ENCODE measurements around the gene MRTFB. TPM values are rescaled to one million over a fixed set of nuclear protein-coding genes. Genes with fewer than 3 reads are reported as not detected.
A peak's percentile ranks its signal among the peaks of the same experiment; 100 is the strongest.

Gene MRTFB
- total RNA-seq, 4 donors from 2014 or later = 12.7 to 20.4 (median 14.8) TPM

DNA sequence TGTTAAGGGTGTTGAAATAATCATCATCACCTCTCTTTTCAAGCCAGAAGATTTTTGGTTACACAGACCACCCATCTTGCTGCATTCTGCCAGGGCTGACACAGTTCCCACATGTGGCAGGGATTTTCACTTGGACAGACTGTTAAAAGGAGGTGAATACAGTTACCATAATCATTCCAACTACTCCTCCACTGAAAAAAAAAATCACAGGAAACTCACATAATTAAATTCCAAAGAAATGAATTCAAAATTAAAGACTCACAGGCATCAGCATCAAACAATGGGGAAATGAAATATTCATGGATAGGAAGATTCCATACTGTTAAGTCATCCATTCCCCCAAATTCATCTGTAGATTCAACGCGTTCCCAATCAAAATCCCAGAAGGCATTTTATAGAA lies 209.4 kb downstream of the MRTFB start:
- in situ Hi-C loops (cut with MboI; ENCODE audit: low sequenced_read_pairs in 4 of 4) = loop anchor here in 1 of 4 donors (10.0 kb wide), 1 partner anchor 356 kb away; the partner anchor contains the start of gene ERCC4
- Histone ChIP-seq H3K27ac (no peak overlapping the region), H3K27me3 (no peaks in the 10 kb centered on the region), H3K4me3 (no peak overlapping the region), H3K9me3 (no peaks in the 10 kb centered on the region), H3K36me3 (no peaks in the 10 kb centered on the region), H3K4me1 (no peaks in the 10 kb centered on the region)
- intact Hi-C loops (cut with DNase I; ENCODE audit: low total_unique reads) = loop anchor here (10.0 kb wide), 1 partner anchor 276 kb away; no protein-coding TSS in a partner anchor
- DNase-seq (no peak), ATAC-seq (no peak)
- TF ChIP-seq, protein P1, sequence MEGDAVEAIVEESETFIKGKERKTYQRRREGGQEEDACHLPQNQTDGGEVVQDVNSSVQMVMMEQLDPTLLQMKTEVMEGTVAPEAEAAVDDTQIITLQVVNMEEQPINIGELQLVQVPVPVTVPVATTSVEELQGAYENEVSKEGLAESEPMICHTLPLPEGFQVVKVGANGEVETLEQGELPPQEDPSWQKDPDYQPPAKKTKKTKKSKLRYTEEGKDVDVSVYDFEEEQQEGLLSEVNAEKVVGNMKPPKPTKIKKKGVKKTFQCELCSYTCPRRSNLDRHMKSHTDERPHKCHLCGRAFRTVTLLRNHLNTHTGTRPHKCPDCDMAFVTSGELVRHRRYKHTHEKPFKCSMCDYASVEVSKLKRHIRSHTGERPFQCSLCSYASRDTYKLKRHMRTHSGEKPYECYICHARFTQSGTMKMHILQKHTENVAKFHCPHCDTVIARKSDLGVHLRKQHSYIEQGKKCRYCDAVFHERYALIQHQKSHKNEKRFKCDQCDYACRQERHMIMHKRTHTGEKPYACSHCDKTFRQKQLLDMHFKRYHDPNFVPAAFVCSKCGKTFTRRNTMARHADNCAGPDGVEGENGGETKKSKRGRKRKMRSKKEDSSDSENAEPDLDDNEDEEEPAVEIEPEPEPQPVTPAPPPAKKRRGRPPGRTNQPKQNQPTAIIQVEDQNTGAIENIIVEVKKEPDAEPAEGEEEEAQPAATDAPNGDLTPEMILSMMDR (IDR thresholded peaks at IDR 0.05 in 4 of 5, conservative IDR thresholded peaks at IDR 0.05 in 1 of 5) = no peak
- no peak for TF ChIP-seq POLR2A (IDR thresholded peaks at IDR 0.05)

DNA sequence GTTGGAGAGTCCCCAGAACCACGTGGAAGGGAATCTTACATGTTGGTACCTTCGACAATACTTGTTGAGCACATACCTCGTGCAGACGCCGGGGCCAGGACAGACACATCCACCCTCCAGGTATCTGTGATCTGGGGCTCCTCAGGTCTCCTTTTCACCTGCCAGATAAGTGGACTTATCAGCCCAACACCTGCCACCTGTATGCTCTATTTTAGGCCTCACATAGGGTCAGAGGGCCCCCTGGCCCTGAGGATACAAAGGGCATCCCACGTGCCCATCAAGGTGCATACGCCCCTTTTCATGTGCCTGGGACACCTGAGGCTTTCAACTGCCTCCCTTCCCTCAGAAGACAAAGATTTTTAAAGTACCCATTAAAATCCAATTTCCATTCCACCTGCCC lies 212.7 kb downstream of the MRTFB start:
- intact Hi-C loops (cut with DNase I; ENCODE audit: low total_unique reads) (loop anchor here (2.0 to 10.0 kb wide), 2 partner anchors 35 to 279 kb away; no protein-coding TSS in a partner anchor), in situ Hi-C loops (cut with MboI; ENCODE audit: low sequenced_read_pairs in 4 of 4) (loop anchor here in 1 of 4 donors (10.0 kb wide), 1 partner anchor 359 kb away; the partner anchor contains the start of gene ERCC4)
- DNase-seq (no peak), ATAC-seq (no peak)
- no peak overlapping the region for H3K4me3 ChIP-seq
- no peaks in the 10 kb centered on the region for H3K27me3 ChIP-seq
- H3K36me3 ChIP-seq = no peaks in the 10 kb centered on the region
- peaks cover 4 to 6% of the 10 kb centered on the region in 2 donors for H3K4me1 ChIP-seq
- H3K9me3 ChIP-seq = no peaks in the 10 kb centered on the region
- TF ChIP-seq, protein P1 (IDR thresholded peaks at IDR 0.05 in 4 of 5, conservative IDR thresholded peaks at IDR 0.05 in 1 of 5) = no peak
- no peak for TF ChIP-seq POLR2A (IDR thresholded peaks at IDR 0.05)
- peak overlapping the region in 3 of 4 donors; percentile 92 to 96 (median 95) for H3K27ac ChIP-seq

DNA sequence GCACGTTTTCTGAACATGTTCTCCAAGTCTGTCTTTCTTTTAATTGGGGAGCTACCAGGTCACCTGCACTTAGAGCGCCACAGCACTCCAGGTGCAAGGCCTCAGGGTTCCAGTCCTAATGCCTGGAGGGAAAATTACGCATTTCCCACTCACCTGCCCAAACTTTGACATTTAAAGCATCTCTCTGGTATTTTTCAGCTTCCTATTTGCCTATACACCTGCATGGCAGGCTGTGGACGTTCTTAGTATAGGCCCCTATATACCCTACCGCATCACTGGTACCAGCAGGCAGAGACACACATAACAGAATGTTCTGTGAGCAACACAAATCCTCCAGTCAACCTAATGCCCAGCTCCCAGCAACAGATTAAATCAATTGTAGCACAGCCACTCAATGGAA lies 213.3 kb downstream of the MRTFB start:
- no peaks in the 10 kb centered on the region for H3K9me3 ChIP-seq
- in situ Hi-C loops (cut with MboI; ENCODE audit: low sequenced_read_pairs in 4 of 4) (loop anchor here in 1 of 4 donors (10.0 kb wide), 1 partner anchor 360 kb away; the partner anchor contains the start of gene ERCC4), intact Hi-C loops (cut with DNase I; ENCODE audit: low total_unique reads) (loop anchor here (2.0 to 10.0 kb wide), 2 partner anchors 36 to 280 kb away; no protein-coding TSS in a partner anchor)
- H3K4me1 ChIP-seq = peaks cover 4 to 6% of the 10 kb centered on the region in 2 donors
- TF ChIP-seq, protein P1 (IDR thresholded peaks at IDR 0.05 in 4 of 5, conservative IDR thresholded peaks at IDR 0.05 in 1 of 5) = no peak
- no peak for TF ChIP-seq POLR2A (IDR thresholded peaks at IDR 0.05)
- DNase-seq = no peak
- no peaks in the 10 kb centered on the region for H3K36me3 ChIP-seq
- H3K27me3 ChIP-seq = no peaks in the 10 kb centered on the region
- no peak for ATAC-seq
- H3K4me3 ChIP-seq = no peak overlapping the region
- H3K27ac ChIP-seq = peak overlapping the region; percentile 84 to 96 (median 94)

DNA sequence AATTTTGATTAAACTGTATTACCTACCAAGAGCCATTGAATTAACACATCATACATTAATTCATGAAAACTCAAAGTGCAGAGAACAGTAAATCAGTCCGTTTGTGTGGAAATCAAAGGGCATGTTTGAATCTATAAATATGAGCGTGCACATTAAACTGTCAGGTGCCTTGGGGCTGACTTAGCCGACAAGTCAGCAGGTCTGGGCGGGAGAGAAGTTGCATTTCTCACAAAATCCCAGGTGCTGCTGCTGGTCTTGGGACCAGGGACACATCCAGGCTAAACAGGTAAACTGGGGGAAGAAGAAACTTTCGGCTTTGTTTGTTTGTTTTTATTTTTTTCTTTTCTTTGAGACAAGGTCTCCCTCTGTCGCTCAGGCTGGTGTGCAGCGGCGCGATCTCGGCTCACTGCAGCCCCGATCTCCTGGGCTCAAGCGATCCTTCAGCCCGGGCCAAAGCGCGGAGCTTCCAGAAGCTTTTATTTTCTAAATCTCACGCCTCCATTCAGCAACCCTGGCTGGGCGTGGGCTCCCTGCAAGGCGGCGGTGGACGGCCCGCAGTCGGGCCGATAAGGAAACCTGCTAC lies 213.9 kb downstream of the MRTFB start:
- peak; percentile 51 to 59 for DNase-seq
- in situ Hi-C loops (cut with MboI; ENCODE audit: low sequenced_read_pairs in 4 of 4) = loop anchor here in 1 of 4 donors (10.0 kb wide), 1 partner anchor 360 kb away; the partner anchor contains the start of gene ERCC4
- H3K4me1 ChIP-seq = peaks cover 4 to 6% of the 10 kb centered on the region in 2 donors
- peak; percentile 53 to 65 for ATAC-seq
- H3K27me3 ChIP-seq = no peaks in the 10 kb centered on the region
- H3K9me3 ChIP-seq = no peaks in the 10 kb centered on the region
- intact Hi-C loops (cut with DNase I; ENCODE audit: low total_unique reads) = loop anchor here (1.0 to 10.0 kb wide), 4 partner anchors 36 to 364 kb away; partner anchors contain the start of genes BFAR and PARN
- peak overlapping the region; percentile 65 to 91 (median 83) for H3K4me3 ChIP-seq
- TF ChIP-seq, protein P1 (IDR thresholded peaks at IDR 0.05 in 4 of 5, conservative IDR thresholded peaks at IDR 0.05 in 1 of 5) = peak; percentile 9 to 49 (median 15)
- peak in 1 of 2 donors; percentile 34 for TF ChIP-seq POLR2A (IDR thresholded peaks at IDR 0.05)
- peak overlapping the region; percentile 84 to 96 (median 94) for H3K27ac ChIP-seq
- no peaks in the 10 kb centered on the region for H3K36me3 ChIP-seq

Data from gastrocnemius medialis (tissue), 4 donors.